OCI-LY1 (cell line): ENCODE results near the gene SLC10A1.

Source experiments
- H2AFZ ChIP-seq: fragments of 200-600 bp; sonication (generic), shearing (Covaris generic); 2 replicates; pipeline ENCODE4 v1.6.0; 2014; ENCODE audit warnings: antibody characterized with exemption, mild to moderate bottlenecking, low read length
- H3F3A ChIP-seq: fragments of 200-600 bp; sonication (generic), shearing (Covaris generic); 2 replicates; pipeline ENCODE4 v1.6.0; 2014; ENCODE audit warnings: mild to moderate bottlenecking, antibody characterized with exemption, low read length, moderate library complexity; ENCODE audit not compliant: insufficient read depth
- H3K27ac ChIP-seq: fragments of 200-600 bp; sonication (generic); 2 replicates; pipeline ENCODE4 v1.5.1; 2014; ENCODE audit warnings: low read length, mixed run types, mild to moderate bottlenecking, low read depth; ENCODE audit not compliant: poor library complexity, severe bottlenecking
- H3K27me3 ChIP-seq: fragments of 200-600 bp; sonication (generic); 2 replicates; pipeline ENCODE4 v1.6.0; 2014; ENCODE audit warnings: antibody characterized with exemption, mild to moderate bottlenecking, low read length, moderate library complexity; ENCODE audit not compliant: insufficient read depth
- H3K36me3 ChIP-seq: fragments of 200-600 bp; sonication (generic); 2 replicates; pipeline ENCODE4 v1.6.1; 2014; ENCODE audit warnings: mild to moderate bottlenecking, antibody characterized with exemption, low read length, moderate library complexity, mixed read lengths; ENCODE audit not compliant: insufficient read depth
- H3K4me1 ChIP-seq: fragments of 200-600 bp; sonication (generic); 2 replicates; pipeline ENCODE4 v1.5.1; 2014; ENCODE audit warnings: mild to moderate bottlenecking, low read length, moderate library complexity; ENCODE audit not compliant: insufficient read depth, severe bottlenecking
- H3K4me2 ChIP-seq: fragments of 200-600 bp; sonication (generic), shearing (Covaris generic); 2 replicates; pipeline ENCODE4 v1.6.1; 2014; ENCODE audit warnings: low read length
- H3K4me3 ChIP-seq: fragments of 200-600 bp; sonication (generic); 2 replicates; pipeline ENCODE4 v1.5.1; 2014; ENCODE audit warnings: low read length, low read depth, mild to moderate bottlenecking, mixed read lengths; ENCODE audit not compliant: poor library complexity, severe bottlenecking
- H3K79me2 ChIP-seq: fragments of 200-600 bp; shearing (Covaris generic); 2 replicates; pipeline ENCODE4 v1.6.1; 2016; ENCODE audit warnings: mixed run types, low read length, mixed read lengths; ENCODE audit not compliant: insufficient read depth
- H3K9ac ChIP-seq: fragments of 200-600 bp; sonication (generic), shearing (Covaris generic); 2 replicates; pipeline ENCODE4 v1.6.1; 2014; ENCODE audit warnings: mild to moderate bottlenecking, low read length, mixed read lengths
- H3K9me2 ChIP-seq: fragments of 200-600 bp; sonication (generic), shearing (Covaris generic); 2 replicates; pipeline ENCODE4 v1.6.1; 2014; ENCODE audit warnings: low read depth, mild to moderate bottlenecking, low read length, mixed read lengths
- H3K9me3 ChIP-seq: fragments of 200-600 bp; shearing (Covaris generic); 2 replicates; pipeline ENCODE4 v1.6.1; 2014; ENCODE audit warnings: low read length, mixed read lengths
- H4K20me1 ChIP-seq: fragments of 200-600 bp; sonication (generic), shearing (Covaris generic); 2 replicates; pipeline ENCODE4 v1.6.0; 2016; ENCODE audit warnings: mild to moderate bottlenecking, low read length; ENCODE audit not compliant: insufficient read depth
- EZH2 ChIP-seq: fragments of 200-600 bp; sonication (generic), shearing (Covaris generic); IDR thresholded peaks from 2 replicates; pipeline ENCODE4 v1.8.0; 2017; ENCODE audit warnings: borderline replicate concordance, mixed run types, mild to moderate bottlenecking, antibody characterized with exemption, low read length, moderate library complexity, mixed read lengths
- TF ChIP-seq, protein P1 (sequence below): fragments of 200-600 bp; sonication (generic), shearing (Covaris generic); IDR thresholded peaks from 2 replicates; pipeline ENCODE4 v1.5.1; 2017; ENCODE audit warnings: mild to moderate bottlenecking, antibody characterized with exemption, low read length, moderate library complexity, mixed read lengths

SLC10A1 gene

DNA sequence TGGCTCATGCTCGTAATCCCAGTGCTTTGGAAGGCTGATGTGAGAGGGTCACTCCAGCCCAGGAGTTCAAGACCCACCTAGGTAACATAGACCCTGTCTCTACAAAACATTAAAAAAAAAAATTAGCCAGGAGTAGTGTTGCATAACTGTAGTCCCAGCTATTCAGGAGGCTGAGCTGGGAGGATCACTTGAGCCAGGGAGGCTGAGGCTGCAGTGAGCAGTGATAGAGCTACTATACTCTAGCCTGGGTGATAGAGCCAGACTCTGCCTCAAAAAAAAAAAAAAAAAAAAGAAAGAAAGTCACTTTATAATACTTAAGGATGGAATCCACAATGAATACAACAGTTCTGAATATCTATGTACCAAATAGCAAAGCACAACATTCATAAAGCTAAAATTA, 10.2 kb upstream of the SLC10A1 start:
- no peaks in the 10 kb centered on the region for H3F3A ChIP-seq
- H3K79me2 ChIP-seq = no peaks in the 10 kb centered on the region
- H4K20me1 ChIP-seq = no peaks in the 10 kb centered on the region
- H3K9me2 ChIP-seq = no peaks in the 10 kb centered on the region
- H3K9me3 ChIP-seq = no peaks in the 10 kb centered on the region
- H3K9ac ChIP-seq = no peak overlapping the region
- no peaks in the 10 kb centered on the region for H3K4me1 ChIP-seq
- no peaks in the 10 kb centered on the region for H3K36me3 ChIP-seq
- H3K27ac ChIP-seq = no peak overlapping the region
- 0 out of 2 replicates have a peak, but pooled peaks cover 3% of the 10 kb centered on the region for H3K27me3 ChIP-seq
- H3K4me2 ChIP-seq = no peak overlapping the region
- TF ChIP-seq EZH2 = no peak
- TF ChIP-seq, protein P1, sequence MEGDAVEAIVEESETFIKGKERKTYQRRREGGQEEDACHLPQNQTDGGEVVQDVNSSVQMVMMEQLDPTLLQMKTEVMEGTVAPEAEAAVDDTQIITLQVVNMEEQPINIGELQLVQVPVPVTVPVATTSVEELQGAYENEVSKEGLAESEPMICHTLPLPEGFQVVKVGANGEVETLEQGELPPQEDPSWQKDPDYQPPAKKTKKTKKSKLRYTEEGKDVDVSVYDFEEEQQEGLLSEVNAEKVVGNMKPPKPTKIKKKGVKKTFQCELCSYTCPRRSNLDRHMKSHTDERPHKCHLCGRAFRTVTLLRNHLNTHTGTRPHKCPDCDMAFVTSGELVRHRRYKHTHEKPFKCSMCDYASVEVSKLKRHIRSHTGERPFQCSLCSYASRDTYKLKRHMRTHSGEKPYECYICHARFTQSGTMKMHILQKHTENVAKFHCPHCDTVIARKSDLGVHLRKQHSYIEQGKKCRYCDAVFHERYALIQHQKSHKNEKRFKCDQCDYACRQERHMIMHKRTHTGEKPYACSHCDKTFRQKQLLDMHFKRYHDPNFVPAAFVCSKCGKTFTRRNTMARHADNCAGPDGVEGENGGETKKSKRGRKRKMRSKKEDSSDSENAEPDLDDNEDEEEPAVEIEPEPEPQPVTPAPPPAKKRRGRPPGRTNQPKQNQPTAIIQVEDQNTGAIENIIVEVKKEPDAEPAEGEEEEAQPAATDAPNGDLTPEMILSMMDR = no peak
- no peak overlapping the region for H3K4me3 ChIP-seq
- no peak overlapping the region for H2AFZ ChIP-seq

DNA sequence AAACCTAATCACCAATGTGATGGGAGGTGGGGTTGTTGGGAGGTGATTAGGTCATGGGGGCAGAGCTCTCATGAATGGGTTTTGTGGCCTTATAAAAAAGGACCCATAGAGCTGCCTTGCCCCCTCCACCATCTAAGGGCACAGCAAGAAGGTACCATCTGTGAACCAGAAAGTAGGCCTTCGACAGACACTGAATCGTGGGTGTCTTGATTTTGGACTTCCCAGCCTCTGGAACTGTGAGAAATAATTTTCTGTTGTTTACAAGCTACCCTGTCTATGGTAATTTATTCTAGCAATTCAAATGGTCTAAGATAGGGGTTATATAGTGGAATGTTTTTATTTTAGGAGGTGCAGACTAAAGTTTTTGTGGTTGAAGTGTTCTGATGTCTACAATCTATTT, 7.9 kb upstream of the SLC10A1 start:
- H4K20me1 ChIP-seq = no peaks in the 10 kb centered on the region
- H3K9me2 ChIP-seq = no peaks in the 10 kb centered on the region
- H3K27me3 ChIP-seq = no peaks in the 10 kb centered on the region
- H3K4me3 ChIP-seq = no peak overlapping the region
- no peak for TF ChIP-seq EZH2
- TF ChIP-seq, protein P1 = no peak
- no peaks in the 10 kb centered on the region for H3K36me3 ChIP-seq
- H3K9me3 ChIP-seq = no peaks in the 10 kb centered on the region
- no peaks in the 10 kb centered on the region for H3F3A ChIP-seq
- H3K4me2 ChIP-seq = no peak overlapping the region
- no peaks in the 10 kb centered on the region for H3K4me1 ChIP-seq
- no peaks in the 10 kb centered on the region for H3K79me2 ChIP-seq
- no peak overlapping the region for H3K27ac ChIP-seq
- H2AFZ ChIP-seq = no peak overlapping the region
- no peak overlapping the region for H3K9ac ChIP-seq

DNA sequence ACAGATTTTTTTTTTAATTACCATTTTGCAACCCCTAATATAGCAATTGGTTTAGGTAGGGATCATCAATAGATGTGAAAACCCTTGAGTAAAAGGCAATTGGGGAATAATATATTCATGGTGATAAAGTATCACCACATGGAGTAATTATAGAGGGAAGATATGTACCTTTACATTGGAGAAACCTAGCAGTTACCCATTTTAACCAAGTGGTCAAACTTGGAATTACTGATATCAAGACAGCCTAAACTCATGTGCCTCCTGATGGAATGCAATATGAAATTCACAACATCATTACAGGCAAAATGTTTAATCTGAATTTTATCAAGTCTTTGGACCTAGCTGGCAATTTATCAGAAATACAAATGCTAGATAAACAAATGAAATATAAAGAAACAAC, 6.7 kb upstream of the SLC10A1 start:
- no peak overlapping the region for H2AFZ ChIP-seq
- no peaks in the 10 kb centered on the region for H3K27me3 ChIP-seq
- H3K9me2 ChIP-seq = no peaks in the 10 kb centered on the region
- no peaks in the 10 kb centered on the region for H4K20me1 ChIP-seq
- H3F3A ChIP-seq = no peaks in the 10 kb centered on the region
- H3K79me2 ChIP-seq = no peaks in the 10 kb centered on the region
- no peak overlapping the region for H3K9ac ChIP-seq
- no peaks in the 10 kb centered on the region for H3K9me3 ChIP-seq
- H3K4me1 ChIP-seq = no peaks in the 10 kb centered on the region
- no peaks in the 10 kb centered on the region for H3K36me3 ChIP-seq
- no peak overlapping the region for H3K4me3 ChIP-seq
- H3K4me2 ChIP-seq = no peak overlapping the region
- TF ChIP-seq, protein P1 = no peak; the same call in 1 of the 2 replicates
- no peak for TF ChIP-seq EZH2
- H3K27ac ChIP-seq = no peak overlapping the region
